Stimulated activated CD4-positive, alpha-beta T cell treated with anti-CD3 and anti-CD28 coated beads, Interleukin-15, amount 100 ng/mL, for 1 hour (primary cell): Measurements from ENCODE around the gene GHRH.

Source experiments
- DNase-seq, 2 donors: peaks; one replicate each; pipeline ENCODE4 v3.0.0-alpha.2; 2020; ENCODE audit warnings: low read depth in 1 of 2, low spot score in 1 of 2

GHRH gene

GRCh38 chr20:37261714-37262113, at the start of gene GHRH:
Gene GHRH, minus strand, starts transcription at chr20:37261814. Its CDS starts 4,925 bp downstream, at chr20:37256889.
- DNase-seq = no peak

- DNase-seq = no peak
Measured at GRCh38 chr20:37310951-37311350, 49.3 kb upstream of the GHRH start.

- no peak for DNase-seq
Measured at GRCh38 chr20:37309936-37310590, 48.4 kb upstream of the GHRH start.

- DNase-seq = no peak
Measured at GRCh38 chr20:37309290-37309689, 47.7 kb upstream of the GHRH start.

GRCh38 chr20:37308086-37309050, 46.8 kb upstream of the GHRH start:
- no peak for DNase-seq

DNA sequence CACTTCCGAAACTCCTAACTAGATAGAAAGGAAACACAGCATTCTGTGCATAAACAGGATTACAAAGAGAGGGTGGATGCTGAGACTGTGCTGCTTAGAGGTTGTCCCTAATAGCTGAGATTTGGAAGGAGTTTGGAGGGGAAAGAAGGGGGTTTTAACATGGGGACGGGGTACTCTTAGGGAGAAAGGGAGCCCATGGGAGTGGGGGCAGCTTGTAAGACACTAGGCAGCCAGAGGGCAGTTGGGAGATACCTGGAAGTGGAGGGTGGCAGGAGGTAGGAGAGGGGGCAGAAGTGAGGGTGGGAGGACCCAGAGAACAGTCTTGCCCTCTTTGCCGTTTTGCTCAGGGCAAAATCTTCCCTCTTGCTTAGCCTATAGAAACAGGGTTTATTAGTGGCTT, 44.2 kb upstream of the GHRH start:
- no peak for DNase-seq

GRCh38 chr20:37305079-37305478, 43.5 kb upstream of the GHRH start:
- DNase-seq = no peak

GRCh38 chr20:37303637-37304036, 42.0 kb upstream of the GHRH start:
- no peak for DNase-seq

GRCh38 chr20:37302981-37303380, 41.4 kb upstream of the GHRH start:
- DNase-seq = no peak

GRCh38 chr20:37301558-37301957, 39.9 kb upstream of the GHRH start:
- no peak for DNase-seq

GRCh38 chr20:37301120-37301519, 39.5 kb upstream of the GHRH start:
- DNase-seq = no peak

- no peak for DNase-seq
Measured at GRCh38 chr20:37299718-37300528, 38.3 kb upstream of the GHRH start.

DNA sequence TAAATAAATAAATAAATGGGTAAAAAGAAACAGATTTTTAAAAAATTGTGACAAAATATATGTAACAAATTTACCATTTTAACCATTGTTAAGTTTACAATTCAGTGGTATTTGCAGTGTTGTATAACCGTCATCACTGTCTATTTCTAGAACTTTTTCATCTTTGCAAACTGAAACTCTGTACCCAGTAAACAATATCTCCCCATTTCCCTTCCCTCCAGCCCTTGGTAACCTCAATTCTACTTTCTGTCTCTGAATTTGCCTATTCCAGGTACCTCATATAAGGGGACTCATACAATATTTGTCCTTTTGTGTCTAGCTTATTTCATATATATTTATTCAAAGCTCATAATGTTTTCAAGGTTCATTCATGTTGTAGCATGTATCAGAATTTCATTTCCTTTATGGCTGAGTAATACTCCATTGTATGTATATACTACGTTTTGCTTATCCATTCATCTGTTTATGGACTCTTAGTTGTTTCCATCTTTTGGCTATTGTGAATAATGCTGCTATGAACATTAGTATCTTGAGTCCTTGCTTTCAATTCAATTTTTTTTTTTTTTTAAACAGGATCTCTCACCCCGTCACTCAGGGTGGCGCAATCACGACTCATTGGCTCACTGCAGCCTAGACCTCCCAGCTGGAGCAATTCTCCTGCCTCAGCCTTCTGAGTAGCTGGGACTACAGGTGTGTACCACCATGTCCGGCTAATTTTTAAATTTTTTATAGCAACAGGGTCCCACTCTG, 36.8 kb upstream of the GHRH start:
- no peak for DNase-seq

DNA sequence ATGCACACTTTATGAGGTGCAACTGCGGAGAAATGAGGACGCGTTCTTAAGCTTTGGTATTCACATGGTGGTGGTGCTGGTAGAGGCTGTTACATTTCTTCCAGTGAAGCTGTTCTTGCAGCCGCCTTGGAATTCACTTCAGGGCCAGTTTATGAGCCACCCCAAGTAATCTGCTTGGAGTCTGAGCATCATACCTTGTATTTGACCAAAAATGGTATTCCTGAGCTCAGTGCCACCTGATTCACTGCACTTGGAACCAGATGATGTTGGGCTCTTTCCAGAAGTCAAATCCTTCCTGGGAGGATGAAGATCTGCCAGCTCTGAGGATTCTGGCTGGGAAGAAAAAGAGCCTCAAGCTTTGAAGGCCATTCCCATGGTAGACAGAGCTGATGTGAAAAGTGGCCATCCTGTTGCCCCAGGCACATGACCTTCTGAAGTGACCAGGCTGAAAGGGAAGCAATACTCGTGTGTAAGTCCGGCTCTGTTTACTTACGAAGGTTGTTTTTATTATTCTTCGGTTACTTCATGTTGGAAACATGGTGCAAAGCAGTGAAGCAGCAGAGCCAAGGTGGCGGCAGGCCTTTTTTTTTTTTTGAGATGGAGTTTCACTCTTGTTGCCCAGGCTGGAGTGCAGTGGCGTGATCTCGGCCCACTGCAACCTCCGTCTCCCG, 35.6 kb upstream of the GHRH start:
- DNase-seq = no peak

DNA sequence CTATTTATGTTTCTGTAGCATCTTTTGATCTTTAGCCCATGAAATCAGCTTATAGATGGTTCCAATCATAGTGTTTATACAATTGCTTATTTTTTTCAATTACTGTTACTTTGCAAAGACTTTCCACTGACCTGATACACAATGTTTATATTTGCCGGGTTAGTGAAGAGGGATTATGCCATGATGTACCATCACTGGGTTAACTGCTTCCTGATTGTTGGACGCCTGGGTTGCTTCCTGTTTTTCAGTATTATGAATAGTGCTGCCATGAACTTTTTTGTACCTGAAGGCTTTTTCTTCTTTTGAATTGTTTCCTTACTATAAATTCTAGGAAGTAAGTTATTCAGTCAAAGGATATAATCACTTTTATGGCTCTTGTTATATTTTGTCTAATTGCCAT, 34.8 kb upstream of the GHRH start:
- DNase-seq = no peak

DNA sequence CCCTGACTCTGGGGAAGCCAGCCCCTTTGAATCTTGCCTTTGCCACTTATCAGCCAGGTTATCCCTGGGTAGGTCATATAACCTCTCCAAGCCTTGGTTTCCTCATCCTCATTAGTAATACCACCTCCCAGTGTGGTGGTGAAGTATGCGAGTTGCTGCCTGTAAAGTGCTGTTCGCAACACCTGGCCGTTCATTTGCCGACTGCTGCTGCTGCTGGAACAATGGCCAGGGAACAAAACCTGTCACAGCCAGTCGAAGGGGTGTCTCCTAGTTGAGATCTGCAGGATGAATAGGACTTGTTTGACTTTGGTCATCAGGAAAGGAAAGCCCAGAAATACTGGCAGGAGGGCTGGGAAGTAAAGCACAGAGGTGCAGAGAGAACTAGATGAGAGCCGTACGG, 34.0 kb upstream of the GHRH start:
- no peak for DNase-seq

GRCh38 chr20:37295001-37295400, 33.4 kb upstream of the GHRH start:
- no peak for DNase-seq

DNA sequence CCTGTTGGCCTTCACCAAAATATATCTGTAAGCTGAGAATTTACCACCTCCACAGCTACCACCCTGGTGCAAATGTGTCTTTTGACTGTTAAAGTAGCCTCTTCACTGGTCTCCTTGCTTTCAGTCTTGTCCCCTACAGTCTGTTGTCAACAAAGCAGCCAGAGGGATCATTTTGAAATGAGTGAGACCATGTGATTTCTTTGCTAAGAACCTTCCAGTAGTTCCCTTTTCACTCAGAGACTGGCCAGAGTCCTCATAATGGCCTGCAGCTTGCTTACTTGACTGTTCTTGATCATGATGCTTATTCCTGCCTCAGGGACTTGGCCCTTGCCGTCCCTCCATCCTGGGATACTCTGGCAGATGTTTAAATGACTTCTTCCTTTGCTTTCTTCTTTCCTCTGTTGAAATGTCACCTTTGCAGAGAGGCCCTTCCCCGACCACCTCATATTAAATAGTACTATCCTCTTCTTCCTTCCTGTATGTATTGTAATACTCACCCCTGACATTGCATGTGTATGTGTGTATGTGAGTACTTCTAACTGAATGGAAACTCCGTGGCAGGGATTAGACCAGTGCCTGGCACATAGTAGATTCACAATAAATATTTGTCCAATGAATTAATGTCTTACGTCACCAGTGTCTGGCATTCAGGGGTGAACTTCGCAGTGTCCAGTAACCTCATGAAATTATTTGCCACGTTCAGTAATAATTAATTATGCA, 32.8 kb upstream of the GHRH start:
- DNase-seq = no peak

- DNase-seq = no peak
Measured at GRCh38 chr20:37293301-37293943, 31.8 kb upstream of the GHRH start.
